B cell (primary cell): Measurements from ENCODE around the gene CCDC112.

Experiments used
- CTCF ChIP-seq: fragments of 200-600 bp; IDR thresholded peaks from one replicate; pipeline ENCODE4 v1.8.0; 2022; ENCODE audit warnings: antibody characterized with exemption, mild to moderate bottlenecking
- EZH2 ChIP-seq: IDR thresholded peaks from 2 replicates; pipeline ENCODE4 v1.6.1; 2012; ENCODE audit warnings: borderline replicate concordance, low read depth, mild to moderate bottlenecking, moderate library complexity, low read length; ENCODE audit not compliant: insufficient read depth, poor library complexity, severe bottlenecking

GRCh38 chr5:115313052-115313451 is 16.6 kb upstream of the CCDC112 start:
- no peak for TF ChIP-seq EZH2
- TF ChIP-seq CTCF, result no peak
